HCT116 (cell line): ENCODE data around the gene PRKRIP1.

Experiments
- CBX3 ChIP-seq: IDR thresholded peaks from 2 replicates; pipeline ENCODE4 v1.6.1; 2012; ENCODE audit warnings: low read depth
- EGR1 ChIP-seq: IDR thresholded peaks from 2 replicates; pipeline ENCODE4 v1.6.1; 2012; ENCODE audit warnings: low read depth
- EZH2phosphoT487 ChIP-seq: fragments of 200-600 bp; IDR thresholded peaks from 2 replicates; pipeline ENCODE4 v1.6.1; 2018; ENCODE audit warnings: antibody characterized with exemption, borderline replicate concordance
- POLR2A ChIP-seq: IDR thresholded peaks from 2 replicates; pipeline ENCODE4 v1.7.0; 2011; ENCODE audit warnings: borderline replicate concordance; ENCODE audit not compliant: insufficient read depth, insufficient read length; ENCODE audit errors: extremely low read depth
- POLR2AphosphoS5 ChIP-seq: IDR thresholded peaks from 2 replicates; pipeline ENCODE4 v1.6.1; 2011; ENCODE audit warnings: mild to moderate bottlenecking, low read depth, low read length, moderate library complexity
- SRF ChIP-seq: IDR thresholded peaks from 2 replicates; pipeline ENCODE4 v1.6.1; 2012; ENCODE audit warnings: low read depth
- YY1 ChIP-seq: IDR thresholded peaks from 2 replicates; pipeline ENCODE4 v1.6.1; 2011; ENCODE audit warnings: low read length, low read depth, moderate library complexity, mild to moderate bottlenecking; ENCODE audit not compliant: insufficient replicate concordance; ENCODE audit errors: extremely low read depth
- TF ChIP-seq, protein P1 (sequence below), 3 experiments: fragments of 200-600 bp in 1 of 3; sonication (generic) in 1 of 3; IDR thresholded peaks in 2 of 3; conservative IDR thresholded peaks in 1 of 3; 2 replicates each; pipeline ENCODE4 v1.5.1; 2012 to 2017; ENCODE audit warnings: low read depth in 2 of 3, low read length in 2 of 3, antibody characterized with exemption in 1 of 3, borderline replicate concordance in 1 of 3, control low read depth in 1 of 3, mild to moderate bottlenecking in 1 of 3, mixed read lengths in 1 of 3, mixed run types in 1 of 3, moderate library complexity in 1 of 3; ENCODE audit not compliant: insufficient read depth in 1 of 3
- TF ChIP-seq, protein P2 (sequence below): IDR thresholded peaks from 2 replicates; pipeline ENCODE4 v1.6.1; 2012; ENCODE audit warnings: low read depth
- TF ChIP-seq, protein P3 (sequence below): IDR thresholded peaks from 2 replicates; pipeline ENCODE4 v1.6.1; 2011; ENCODE audit warnings: mild to moderate bottlenecking, low read length, moderate library complexity; ENCODE audit not compliant: insufficient replicate concordance; ENCODE audit errors: extremely low read depth
- TF ChIP-seq, protein P4 (sequence below): IDR thresholded peaks from 2 replicates; pipeline ENCODE4 v1.6.1; 2012
- TF ChIP-seq, protein P5 (sequence below): IDR thresholded peaks from 2 replicates; pipeline ENCODE4 v1.6.1; 2012

DNA sequence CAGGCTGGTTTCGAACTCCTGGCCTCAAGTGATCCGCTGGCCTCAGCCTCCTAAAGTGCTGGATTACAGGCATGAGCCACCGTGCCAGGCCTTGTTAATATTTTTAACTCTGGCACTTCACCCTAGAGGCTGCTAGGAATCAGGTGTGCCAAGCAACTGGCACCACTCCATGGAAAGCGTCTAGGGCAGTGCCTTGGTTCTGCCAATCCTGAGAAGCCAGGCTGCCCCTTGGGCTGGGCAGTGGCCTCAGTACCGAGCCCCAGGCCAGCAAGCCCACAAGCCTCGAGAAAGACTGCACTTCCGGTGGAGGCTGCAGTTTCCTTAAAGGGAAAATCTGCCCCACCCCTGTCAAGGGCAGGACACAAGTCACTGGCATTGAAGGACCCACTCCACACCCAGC, 57.2 kb downstream of the PRKRIP1 start:
- TF ChIP-seq EGR1 = no peak
- TF ChIP-seq, protein P1, sequence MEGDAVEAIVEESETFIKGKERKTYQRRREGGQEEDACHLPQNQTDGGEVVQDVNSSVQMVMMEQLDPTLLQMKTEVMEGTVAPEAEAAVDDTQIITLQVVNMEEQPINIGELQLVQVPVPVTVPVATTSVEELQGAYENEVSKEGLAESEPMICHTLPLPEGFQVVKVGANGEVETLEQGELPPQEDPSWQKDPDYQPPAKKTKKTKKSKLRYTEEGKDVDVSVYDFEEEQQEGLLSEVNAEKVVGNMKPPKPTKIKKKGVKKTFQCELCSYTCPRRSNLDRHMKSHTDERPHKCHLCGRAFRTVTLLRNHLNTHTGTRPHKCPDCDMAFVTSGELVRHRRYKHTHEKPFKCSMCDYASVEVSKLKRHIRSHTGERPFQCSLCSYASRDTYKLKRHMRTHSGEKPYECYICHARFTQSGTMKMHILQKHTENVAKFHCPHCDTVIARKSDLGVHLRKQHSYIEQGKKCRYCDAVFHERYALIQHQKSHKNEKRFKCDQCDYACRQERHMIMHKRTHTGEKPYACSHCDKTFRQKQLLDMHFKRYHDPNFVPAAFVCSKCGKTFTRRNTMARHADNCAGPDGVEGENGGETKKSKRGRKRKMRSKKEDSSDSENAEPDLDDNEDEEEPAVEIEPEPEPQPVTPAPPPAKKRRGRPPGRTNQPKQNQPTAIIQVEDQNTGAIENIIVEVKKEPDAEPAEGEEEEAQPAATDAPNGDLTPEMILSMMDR (IDR thresholded peaks at IDR 0.05 in 2 of 3, conservative IDR thresholded peaks at IDR 0.05 in 1 of 3; ENCODE audit: borderline replicate concordance in 1 of 3, insufficient read depth in 1 of 3, low read depth in 2 of 3, low read length in 2 of 3) = no peak
- TF ChIP-seq POLR2A = no peak
- TF ChIP-seq, protein P2, sequence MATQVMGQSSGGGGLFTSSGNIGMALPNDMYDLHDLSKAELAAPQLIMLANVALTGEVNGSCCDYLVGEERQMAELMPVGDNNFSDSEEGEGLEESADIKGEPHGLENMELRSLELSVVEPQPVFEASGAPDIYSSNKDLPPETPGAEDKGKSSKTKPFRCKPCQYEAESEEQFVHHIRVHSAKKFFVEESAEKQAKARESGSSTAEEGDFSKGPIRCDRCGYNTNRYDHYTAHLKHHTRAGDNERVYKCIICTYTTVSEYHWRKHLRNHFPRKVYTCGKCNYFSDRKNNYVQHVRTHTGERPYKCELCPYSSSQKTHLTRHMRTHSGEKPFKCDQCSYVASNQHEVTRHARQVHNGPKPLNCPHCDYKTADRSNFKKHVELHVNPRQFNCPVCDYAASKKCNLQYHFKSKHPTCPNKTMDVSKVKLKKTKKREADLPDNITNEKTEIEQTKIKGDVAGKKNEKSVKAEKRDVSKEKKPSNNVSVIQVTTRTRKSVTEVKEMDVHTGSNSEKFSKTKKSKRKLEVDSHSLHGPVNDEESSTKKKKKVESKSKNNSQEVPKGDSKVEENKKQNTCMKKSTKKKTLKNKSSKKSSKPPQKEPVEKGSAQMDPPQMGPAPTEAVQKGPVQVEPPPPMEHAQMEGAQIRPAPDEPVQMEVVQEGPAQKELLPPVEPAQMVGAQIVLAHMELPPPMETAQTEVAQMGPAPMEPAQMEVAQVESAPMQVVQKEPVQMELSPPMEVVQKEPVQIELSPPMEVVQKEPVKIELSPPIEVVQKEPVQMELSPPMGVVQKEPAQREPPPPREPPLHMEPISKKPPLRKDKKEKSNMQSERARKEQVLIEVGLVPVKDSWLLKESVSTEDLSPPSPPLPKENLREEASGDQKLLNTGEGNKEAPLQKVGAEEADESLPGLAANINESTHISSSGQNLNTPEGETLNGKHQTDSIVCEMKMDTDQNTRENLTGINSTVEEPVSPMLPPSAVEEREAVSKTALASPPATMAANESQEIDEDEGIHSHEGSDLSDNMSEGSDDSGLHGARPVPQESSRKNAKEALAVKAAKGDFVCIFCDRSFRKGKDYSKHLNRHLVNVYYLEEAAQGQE = no peak
- TF ChIP-seq, protein P3, sequence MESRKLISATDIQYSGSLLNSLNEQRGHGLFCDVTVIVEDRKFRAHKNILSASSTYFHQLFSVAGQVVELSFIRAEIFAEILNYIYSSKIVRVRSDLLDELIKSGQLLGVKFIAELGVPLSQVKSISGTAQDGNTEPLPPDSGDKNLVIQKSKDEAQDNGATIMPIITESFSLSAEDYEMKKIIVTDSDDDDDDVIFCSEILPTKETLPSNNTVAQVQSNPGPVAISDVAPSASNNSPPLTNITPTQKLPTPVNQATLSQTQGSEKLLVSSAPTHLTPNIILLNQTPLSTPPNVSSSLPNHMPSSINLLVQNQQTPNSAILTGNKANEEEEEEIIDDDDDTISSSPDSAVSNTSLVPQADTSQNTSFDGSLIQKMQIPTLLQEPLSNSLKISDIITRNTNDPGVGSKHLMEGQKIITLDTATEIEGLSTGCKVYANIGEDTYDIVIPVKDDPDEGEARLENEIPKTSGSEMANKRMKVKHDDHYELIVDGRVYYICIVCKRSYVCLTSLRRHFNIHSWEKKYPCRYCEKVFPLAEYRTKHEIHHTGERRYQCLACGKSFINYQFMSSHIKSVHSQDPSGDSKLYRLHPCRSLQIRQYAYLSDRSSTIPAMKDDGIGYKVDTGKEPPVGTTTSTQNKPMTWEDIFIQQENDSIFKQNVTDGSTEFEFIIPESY = no peak
- TF ChIP-seq SRF = no peak
- no peak for TF ChIP-seq POLR2AphosphoS5
- no peak for TF ChIP-seq YY1
- no peak for TF ChIP-seq CBX3
- TF ChIP-seq, protein P4, sequence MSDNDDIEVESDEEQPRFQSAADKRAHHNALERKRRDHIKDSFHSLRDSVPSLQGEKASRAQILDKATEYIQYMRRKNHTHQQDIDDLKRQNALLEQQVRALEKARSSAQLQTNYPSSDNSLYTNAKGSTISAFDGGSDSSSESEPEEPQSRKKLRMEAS = no peak
- TF ChIP-seq, protein P5, sequence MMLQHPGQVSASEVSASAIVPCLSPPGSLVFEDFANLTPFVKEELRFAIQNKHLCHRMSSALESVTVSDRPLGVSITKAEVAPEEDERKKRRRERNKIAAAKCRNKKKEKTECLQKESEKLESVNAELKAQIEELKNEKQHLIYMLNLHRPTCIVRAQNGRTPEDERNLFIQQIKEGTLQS = no peak
- no peak for TF ChIP-seq EZH2phosphoT487
